Activated effector memory CD4-positive, alpha-beta T cell treated with Interleukin-2 at 50 U/mL for 16 hours (primary cell): ENCODE results near the gene NTNG2.
A peak's percentile ranks its signal among the peaks of the same experiment; 100 is the strongest.

Source experiments
- DNase-seq: peaks from one replicate; pipeline ENCODE4 v3.0.0-alpha.2; 2020

Gene NTNG2

GRCh38 chr9:132268725-132269352 is 107.0 kb downstream of the NTNG2 start:
- DNase-seq: peak; percentile 49

GRCh38 chr9:132269704-132270516 is 108.1 kb downstream of the NTNG2 start:
- DNase-seq: peak; percentile 8

GRCh38 chr9:132274861-132275260 is 113.0 kb downstream of the NTNG2 start:
- no peak for DNase-seq

GRCh38 chr9:132283165-132283564 is 121.3 kb downstream of the NTNG2 start:
- DNase-seq: no peak

- DNase-seq: no peak
These were observed 122.0 kb downstream of the NTNG2 start for GRCh38 chr9:132283863-132284262.

- no peak for DNase-seq
These were observed 125.5 kb downstream of the NTNG2 start for GRCh38 chr9:132287256-132287760.

- no peak for DNase-seq
These were observed 126.5 kb downstream of the NTNG2 start for GRCh38 chr9:132288361-132288760.

- DNase-seq: no peak
These were observed 127.1 kb downstream of the NTNG2 start for GRCh38 chr9:132288966-132289365.

GRCh38 chr9:132293145-132293721 is 131.4 kb downstream of the NTNG2 start:
- no peak for DNase-seq
